ENCODE results near the gene OSCP1.

DNA sequence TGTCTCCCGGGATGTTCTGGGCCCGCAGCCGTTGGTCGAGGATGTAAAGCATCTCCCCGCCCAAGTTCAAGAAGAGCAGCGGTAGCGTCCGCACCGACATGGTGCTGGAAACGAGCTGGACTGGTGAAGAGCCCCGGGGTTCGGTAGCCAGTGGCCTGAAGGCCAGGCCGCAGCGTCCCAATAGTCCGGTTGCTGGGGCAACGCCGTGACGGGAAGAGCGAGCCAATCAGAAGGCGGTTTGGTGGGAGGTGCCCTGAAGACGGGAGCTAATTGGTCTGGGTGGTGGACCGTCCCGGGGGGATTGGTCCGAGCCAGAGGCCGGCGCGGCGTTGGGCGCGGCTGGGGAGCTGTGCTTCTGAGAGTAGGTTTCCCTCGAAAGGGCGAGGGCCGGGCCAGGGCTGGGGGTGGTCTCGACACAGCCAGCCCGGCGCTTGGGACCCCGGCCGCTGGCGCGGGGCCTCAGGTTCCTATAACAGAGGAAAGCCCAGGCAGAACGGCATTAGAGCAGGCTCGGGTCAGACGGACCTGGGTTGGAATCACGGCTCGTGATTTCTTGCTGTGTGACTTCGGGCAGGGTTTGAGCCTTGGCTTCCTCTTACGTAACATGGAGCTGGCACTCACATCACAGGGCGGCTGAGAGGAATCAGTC is at the start of gene OSCP1:
- TF ChIP-seq, protein P1, sequence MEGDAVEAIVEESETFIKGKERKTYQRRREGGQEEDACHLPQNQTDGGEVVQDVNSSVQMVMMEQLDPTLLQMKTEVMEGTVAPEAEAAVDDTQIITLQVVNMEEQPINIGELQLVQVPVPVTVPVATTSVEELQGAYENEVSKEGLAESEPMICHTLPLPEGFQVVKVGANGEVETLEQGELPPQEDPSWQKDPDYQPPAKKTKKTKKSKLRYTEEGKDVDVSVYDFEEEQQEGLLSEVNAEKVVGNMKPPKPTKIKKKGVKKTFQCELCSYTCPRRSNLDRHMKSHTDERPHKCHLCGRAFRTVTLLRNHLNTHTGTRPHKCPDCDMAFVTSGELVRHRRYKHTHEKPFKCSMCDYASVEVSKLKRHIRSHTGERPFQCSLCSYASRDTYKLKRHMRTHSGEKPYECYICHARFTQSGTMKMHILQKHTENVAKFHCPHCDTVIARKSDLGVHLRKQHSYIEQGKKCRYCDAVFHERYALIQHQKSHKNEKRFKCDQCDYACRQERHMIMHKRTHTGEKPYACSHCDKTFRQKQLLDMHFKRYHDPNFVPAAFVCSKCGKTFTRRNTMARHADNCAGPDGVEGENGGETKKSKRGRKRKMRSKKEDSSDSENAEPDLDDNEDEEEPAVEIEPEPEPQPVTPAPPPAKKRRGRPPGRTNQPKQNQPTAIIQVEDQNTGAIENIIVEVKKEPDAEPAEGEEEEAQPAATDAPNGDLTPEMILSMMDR (conservative IDR thresholded peaks at IDR 0.05): no peak
- TF ChIP-seq ZFX (IDR thresholded peaks at IDR 0.05): peak; percentile 98
